Effector CD4-positive, alpha-beta T cell (primary cell): ENCODE results near the gene FLII.

Experiments used
- DNase-seq: peaks from one replicate; pipeline ENCODE4 v3.0.0-alpha.2; 2020

Gene FLII

DNA sequence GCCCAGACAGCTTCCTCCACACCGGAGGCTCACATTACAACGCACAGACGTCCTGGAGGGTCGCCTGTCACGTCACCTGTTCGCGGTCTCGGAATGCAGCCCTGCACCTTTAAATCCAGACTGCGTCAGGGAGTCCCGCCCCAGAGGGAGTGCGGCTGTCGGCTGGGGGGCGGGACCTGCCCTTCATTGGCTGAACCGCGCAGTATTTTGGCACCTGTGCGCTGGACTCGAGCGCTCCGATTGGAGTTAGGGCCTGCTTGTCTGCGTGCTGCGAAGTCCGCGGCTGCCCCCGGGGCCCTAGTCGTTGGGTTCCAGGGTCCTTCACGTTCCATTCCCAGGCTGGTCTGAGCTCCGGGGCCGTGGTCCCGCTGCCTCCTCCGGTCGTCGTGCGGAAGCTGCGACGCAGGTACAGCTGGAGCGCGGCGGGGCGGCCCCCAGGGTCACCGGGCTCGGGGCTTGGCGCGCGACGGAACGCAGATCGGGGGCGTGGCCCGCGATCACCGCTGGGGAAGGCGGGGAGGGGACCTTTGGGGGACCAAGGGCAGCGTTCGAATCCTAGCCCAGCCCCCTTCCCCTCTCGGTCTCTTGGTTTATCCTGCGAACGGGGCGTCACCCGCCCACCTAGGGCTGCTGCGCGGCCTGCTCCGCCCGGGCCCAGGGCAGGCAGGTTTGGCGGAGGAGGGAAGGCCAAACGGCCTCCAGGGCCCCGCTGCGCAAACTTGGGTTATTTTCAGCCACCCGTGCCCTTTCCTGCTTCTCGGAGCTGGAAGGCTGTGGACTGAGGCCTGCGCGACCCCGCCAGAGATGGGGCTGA lies 2.0 kb upstream of the FLII start, which contains the start of gene MIEF2:
Gene MIEF2 (plus strand): TSS at position 331 of the 814 bp plus-strand sequence. CDS start 2,059 bp downstream, outside the sequence.
- peak; percentile 92 for DNase-seq

DNA sequence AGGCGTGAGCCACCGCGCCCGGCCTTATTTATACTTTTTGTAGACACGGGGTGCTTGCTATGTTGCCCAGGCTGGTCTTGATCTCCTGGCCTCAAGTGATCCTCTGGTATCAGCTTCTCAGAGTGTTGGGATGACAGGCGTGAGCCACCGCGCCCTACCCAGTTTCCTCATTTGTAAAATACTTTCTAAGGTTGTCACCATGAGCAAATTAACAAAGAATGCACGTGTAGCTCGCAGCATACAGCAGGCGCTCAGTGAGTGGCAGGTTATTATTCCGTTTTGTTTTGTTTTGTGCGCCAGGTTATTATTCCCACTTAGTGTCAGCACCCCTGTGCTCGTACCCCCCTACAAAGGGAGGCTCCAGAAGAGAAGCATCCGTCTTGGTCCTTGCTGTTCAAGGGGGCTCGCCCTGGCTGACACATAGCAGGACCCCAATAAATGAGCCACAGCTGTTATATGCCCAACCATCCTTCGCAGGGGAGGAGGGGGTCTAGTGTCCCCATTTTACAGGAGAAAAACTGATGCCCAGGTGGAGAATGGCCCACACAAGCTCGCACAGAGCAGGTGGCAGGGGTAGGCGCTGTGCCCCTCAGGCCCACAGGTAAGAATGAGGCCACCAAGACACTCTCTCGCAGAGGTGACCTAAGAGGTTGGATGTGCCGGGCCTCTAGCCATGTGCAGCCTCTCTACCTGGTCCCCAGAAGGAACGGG lies 1.2 kb upstream of the FLII start:
- no peak for DNase-seq

DNA sequence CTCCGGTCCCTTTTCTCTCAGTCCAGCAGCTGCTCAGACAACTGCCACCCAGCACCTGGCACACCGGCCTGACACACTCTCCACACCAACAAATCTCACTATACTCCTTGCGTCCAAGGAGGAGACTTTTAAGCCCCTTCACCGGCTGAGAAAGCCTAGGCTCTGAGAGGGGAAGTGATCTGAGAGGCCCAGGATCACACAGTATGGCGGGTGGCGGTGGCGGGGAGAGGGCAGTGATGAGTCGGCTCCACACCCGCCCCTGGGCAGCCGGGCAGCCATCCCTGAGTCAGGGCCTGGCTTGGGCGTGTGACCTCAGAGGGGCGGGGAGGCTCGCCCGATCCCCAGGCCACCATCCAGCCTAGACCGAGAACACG lies 569 bp downstream of the FLII start:
- peak; percentile 37 for DNase-seq

DNA sequence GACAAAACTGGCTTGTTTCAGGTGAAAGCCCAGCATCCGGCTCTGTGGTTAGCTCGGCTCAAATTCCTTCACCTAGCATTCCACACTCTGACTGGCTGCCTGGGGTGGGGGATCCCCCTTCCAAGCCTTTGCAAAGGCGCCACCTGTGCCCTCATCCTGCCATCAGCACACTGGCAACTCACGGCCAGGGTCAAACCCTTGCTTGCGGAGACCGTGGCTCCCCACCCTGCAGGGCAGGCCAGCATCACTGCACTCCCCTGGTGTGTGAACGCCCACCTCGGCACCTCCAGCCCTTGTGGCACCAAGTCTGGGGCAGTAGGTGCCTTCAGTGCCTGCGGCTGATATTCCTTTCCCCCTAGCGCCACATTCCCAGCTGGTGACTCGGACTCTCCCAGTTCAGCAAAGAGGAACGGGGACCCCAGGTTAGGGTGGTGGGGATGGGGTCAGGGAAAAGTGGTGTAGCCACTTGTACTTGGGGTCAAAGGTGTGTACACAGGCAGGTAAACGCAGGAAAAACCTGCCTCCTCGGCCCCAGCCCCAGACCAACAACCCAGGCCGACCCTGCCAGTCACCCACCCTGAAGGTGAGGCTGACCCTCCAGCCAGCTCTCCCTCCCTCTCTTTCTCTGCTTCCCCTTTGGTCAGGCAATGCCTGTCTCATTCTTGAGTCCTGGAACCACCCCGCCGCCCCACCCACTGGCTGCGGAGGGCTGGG lies 1.1 kb downstream of the FLII start:
- DNase-seq, result no peak

DNA sequence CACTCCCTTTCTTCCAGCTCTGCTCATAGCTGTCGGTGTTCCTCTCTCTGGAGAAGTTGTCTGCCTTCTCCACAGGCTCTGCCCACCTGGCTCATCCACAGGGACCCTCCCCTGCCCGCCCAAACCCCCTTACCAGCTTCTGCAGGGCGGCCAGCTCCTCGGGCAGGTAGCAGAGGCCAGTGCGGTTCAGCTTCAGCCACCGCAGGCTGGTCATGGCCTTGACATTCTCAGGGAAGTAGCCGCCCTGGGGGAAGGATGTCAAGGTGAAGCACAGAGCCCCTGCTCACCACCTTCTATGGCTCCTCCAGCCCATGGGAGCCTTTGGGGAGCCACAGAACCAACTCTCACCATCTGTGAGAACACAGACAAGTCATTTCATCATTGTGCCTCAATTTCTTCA lies 1.8 kb downstream of the FLII start:
- DNase-seq, result no peak

DNA sequence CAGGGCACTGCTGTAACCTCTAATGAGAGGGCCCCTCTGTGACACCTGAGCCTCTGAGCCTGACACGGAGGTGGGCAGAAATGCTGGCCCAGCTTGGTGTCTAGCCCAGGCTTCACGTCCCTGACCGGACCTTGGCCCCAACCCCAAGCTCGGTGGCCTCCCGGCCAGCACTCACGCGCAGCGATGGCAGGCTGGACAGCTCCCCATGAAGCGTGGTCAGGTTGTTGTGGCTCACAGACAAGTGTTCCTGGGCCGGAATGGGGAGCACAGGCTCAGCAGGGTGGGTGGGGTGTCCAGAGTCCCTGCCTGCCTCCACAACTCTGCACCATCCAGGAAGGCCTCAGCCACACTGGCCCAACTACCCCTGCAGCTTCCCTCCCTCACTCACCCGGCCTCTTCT lies 2.2 kb downstream of the FLII start:
- DNase-seq, result no peak

DNA sequence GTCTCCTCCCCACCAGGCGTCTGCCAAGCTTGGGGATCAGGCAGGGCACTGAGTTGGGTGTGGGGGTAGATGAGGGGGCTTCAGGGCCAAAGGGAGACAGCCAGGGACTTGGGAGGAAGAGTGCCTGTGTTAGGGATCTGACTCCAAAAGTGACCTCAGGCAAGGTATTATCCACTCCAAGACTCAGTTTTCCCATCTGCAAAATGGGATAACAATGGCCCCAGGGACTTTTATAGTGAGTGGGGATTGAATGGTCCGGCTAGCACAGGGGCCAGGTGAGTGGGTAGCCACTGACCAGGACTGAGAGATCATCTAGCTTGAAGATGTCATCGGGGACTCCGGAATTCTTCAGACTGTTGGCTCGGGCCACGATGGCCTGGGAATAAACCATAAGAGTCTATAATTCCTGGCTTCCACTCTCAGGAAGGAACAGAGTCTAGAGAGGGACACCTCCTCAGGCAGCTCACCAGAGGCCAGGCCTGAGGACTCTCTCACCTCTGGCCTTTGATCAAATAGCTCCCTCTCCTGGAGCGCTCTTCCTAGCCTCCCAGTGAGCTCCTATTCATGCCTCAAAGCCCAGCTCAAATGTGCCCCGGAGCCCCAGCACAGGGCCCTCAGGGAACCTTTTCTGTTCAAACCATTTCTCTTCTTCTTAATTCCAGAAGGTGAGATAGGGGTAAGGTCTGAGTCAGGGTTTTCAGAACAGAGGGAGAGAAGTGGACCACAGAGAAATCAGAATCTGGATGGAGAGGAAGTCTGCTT lies 3.5 kb downstream of the FLII start:
- no peak for DNase-seq

DNA sequence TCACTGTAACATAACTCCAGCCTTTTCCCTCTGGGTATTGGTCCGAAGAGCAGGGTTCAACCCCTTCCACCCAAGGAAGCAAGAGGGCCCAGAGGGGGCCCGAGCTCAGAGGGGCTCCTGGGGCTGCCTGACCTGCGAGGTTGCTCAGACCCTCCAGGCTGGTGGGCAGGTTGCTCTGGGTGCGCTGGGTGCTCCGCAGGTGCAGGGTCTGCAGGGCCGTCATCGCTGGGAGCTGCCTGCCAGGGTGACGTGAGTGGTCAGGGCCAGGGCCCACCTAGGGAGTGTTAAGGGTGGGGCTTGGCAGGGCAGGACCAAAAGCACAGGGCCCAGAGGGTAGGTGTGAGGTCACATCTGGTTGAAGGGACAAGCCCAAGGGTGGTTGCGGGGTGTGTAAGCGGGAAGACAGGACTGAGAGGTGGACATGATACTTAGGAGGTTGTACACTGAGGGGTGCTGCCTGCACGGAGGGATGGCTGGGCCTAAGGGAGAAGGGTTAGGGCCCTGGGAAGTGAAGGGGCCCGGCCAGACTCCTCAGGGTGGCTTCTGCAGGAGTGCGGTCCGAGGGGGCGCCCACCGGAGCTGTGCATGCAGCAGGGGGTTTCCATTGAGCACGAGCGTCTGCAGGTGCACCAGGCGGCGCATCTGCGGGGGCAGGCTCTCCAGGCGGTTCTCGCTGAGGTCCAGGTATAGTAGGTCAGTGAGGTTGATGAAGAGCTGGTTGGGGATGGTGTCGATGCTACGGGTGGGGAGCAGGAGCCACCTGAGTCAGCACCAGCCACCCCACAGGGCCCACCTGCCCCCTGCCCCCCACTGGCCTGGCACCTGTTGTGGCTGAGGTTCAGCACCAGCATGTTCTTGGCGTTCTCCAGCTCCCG lies 4.4 kb downstream of the FLII start:
- DNase-seq, result no peak

DNA sequence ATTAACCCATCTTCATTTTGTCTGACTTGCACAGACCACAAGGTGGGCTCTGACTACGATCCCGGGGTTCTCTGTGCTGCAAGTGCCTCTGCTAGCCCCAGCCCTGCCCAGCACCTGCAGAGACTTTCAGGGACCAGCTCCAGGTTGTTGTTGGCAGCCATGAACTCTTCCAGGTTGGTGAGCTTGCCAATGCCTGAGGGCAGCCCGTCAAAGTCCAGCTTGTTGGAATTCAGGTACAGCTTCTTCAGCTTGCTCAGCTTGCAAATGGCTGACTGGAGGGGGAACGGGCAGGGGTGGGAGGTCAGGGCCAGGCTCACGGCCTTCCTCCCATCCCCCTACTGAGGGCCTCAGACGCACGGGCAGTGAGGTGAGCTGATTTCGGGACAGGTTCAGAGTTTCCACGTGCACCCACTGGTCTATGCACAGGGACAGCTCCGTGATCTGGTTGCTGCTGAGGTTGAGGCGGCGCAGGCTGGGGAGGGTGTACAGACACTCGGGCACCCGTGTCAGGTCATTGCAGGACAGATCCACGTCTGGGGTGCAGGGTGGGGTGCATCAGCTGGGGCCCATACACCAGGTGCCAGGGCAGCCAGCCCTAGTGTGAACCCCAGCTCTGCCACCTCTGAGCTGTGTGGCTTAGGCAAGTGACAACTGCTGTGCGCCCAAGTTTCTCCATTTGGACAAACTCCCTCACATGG lies 5.2 kb downstream of the FLII start:
- DNase-seq, result no peak

DNA sequence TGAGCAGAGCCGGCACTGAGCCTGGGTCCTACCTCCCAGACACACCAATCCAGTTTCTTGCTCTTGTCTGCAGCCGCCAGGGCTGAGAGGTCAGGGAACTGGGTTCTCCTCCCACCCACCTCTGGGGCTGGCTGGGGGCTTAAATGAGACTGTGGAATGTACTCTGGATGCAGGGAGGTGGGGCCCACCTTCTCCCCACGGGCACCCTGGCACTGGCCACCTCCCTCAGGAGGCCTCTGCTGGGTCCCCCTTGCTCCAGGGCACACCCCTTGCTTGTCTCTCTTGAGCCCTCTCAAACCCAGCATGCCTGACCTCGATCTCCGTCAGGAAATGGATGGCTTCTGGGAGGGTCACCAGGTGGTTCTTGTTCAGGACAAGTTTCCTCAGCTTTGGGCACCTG lies 6.4 kb downstream of the FLII start:
- no peak for DNase-seq

DNA sequence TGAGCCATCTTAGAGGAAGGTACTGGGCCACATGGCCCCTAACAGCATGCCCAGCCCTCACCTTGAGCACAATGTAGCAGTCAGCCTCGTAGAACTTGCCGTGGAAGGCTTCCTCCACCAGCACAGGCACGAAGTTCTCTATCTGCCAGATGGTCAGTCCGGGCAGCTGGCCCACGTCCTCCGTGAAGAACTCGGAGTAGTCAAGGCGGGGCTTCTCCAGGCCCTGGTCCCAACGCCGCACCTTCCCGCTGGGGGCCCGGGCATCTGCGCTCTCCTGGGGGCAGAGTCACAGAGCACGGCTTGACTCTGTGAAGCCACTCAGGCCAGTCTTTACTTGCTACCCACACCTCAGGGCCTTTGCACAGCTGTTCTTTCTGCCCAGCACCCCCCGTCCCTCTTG lies 7.3 kb downstream of the FLII start:
- no peak for DNase-seq

DNA sequence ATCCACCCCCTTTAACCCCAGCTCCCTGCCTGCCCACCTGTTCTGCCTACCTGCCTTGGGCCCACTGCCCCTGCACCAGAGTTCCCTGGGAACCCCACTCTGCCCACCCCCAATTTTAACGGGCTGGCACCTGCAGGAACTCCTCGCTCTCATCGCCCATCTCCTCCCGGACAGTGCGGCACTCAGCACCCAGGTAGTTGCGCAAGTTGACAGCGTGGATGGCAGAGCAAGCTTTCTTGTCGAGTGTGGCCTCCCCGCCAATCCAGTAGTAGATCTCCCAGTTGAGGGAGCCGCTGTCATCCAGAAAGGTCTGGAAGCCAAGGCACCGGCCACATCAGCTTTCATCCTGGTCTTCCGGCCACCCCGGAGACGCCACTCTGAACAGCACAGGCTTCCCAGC lies 7.8 kb downstream of the FLII start:
- no peak for DNase-seq

DNA sequence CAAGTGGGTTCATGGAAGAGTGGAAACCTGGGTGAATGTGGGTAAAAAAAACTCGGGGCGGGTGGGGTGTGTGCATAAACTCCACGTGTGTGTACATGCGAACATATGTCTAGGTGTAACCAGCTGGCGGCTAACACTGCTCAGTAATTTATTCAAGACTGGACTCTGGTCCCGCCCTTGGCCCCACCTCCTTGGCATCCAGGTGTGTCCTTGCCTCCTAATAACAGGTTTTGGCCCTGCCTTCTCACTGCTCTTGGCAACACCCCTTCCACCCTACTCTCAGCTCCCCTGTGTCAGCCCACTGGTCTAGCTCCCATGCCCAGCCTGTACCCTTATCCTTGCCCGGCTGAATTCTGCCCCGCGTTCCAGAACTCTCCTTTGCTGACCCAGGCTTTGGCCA lies 8.3 kb downstream of the FLII start:
- no peak for DNase-seq

DNA sequence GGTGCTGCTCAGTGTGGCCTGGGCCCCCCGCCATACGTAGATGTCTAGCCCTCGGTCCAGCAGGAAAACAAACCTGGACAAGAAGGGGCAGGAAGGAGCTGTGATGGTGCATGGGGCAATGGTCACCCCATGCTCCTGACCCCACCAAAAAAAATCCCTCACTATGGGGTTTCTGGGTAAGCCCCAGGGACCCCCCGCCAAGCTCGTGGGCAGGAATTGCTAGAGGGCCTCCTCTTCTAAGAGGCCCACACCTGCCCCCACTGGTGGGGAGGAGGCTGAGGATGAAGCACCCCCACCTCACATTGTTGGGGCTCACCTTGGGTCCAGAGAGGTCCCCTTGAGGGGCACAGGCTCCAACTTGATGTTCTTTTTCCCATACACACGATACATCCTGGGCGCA lies 9.7 kb downstream of the FLII start:
- DNase-seq, result no peak

DNA sequence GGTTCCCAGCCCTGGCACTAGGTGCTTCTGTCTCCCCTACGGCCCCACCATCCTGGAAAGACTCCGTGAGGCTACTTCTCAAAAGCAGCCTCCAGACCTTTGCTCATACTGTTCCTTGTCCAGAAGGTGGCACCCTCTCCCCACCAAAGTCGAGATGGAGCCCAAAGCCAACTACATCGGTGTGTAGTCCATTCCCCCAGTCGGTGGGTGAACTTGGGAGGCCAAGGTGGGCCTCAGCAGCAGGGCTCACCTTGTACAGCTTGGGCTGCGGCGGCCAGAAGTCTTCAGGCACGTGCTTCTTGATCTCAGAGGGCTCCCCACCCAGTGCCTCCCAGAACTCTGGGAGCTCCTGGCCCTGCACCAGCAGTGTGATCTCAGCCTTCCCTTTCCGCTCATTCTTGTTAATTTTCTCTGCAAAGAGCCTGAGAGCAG lies 10.2 kb downstream of the FLII start:
- DNase-seq, result peak; percentile 49

DNA sequence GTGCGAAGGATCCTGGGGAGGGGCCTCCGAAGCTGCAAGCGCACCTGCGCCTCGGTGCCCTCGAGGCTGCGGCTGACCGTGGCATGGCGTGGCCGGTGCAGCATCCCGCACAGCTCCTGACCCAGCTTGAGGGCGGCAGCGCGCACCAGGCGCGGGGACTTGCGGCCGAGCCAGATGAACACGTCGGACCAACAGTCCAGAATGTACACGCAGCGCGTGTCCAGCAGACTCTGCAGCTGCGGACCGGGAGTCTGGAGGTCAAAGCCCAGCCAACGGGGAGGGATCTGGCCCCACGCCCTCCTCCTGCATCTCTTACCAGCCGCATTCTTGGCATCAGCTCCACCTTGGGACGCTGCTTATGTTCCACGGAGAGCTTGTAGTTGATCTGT lies 10.9 kb downstream of the FLII start:
- no peak for DNase-seq

DNA sequence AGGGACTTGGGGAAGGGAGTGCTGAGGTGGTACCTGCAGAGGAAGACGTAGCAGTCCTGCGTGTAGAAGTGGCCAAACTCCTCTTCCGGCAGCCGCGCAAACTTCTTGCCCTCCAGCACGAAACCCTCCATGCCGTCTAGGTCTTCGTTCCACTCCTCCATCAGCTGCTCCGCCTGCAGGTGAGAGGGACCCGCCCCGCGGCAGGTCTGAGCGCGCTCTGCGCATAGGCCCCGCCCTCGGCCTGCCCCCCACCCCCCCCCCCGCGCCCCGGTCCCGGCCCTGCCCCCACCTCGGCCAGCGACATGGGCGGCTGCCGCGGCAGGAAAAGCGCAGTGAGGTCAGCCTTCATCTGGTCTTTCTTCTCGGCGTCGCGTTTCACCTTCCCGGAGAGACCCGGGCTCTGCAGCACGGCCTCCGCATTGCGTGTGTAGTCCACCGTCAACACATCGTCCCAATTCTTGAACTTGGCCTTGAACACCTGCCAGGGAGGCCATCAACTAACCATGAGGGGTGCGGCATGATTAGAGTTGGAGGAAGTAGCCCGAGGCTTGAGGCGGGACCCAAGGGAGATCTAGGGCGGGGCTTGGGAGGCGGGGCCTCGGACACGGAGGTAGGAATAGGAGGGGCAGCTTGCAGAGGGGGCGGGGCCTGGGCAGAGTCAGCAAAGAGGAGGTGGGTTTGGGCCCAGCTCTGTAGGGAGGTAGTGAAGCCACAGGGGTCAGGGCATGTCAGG lies 11.5 kb downstream of the FLII start:
- DNase-seq, result no peak

DNA sequence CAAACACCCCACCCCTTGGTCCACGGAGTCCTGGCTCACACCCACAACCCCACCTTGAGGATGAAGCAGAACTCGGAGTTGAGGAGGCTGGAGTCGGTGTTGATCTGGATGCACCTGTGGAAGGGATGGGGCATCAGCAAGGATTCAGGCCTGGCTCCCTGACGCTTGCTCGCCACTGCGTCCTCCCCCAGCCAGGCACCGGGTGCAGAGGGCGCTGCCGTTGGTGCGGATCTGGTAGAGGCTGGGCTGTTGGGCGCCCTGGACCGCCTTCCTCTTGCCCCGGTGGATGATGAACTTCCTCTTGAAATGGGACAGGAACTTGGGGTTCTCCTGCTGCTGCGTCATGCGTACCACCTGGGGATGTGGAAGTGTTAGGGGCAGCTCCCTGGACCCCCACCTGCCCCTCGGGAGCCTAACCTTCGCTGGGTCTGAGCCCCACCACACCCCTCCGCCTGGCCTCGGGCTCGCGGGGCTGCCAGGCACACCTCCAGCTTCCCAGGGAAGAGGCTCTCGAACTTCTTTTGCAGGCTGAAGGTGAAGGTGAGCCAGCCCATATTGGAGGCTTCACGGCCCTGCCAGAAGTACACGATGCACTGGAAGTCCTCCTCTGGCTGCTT lies 12.3 kb downstream of the FLII start:
- no peak for DNase-seq

DNA sequence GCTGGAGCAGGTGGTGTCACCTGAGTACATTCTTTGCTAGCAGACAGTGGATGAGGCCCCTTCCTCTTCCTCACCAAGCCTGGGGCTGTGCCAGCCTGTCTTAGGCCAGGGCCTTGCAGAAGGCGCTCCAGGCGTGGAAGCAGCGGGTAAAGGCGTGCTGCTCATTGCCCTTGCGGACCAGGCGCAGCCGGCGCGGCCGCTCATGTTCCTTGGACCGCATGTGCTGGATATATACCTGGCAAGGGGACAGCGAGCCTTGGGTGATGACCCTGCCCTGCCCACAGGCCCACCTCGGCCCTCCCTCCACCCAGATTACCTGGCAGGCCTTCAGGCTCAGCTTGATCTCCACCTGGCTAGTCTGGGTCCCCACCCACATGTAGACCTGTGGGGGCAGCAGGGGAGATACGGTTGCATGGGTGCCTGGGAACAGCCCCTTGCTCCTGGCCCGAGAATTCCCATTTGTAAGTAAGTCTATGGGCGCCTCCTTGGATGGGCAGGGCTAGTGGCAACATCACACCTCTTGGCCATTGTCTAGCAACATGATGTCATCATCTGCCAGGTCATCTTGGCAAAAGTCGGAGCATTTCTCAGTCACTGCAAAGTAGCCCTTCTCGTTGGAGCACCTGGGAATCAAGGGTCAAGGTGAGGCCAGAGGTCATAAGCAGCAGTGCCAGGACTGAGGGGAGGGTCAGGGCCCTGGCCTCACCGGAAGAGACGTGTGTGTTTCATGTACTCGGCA lies 13.3 kb downstream of the FLII start:
- DNase-seq, result no peak
